ENCODE results near the gene KRT7. TPM values are rescaled to one million over a fixed set of nuclear protein-coding genes. Genes with fewer than 3 reads are reported as not detected.

Gene KRT7
- total and polyA plus RNA-seq, 8 donors = 15.2 to 1,968 (median 28.2) TPM

GRCh38 chr12:52245962-52246569, 13.0 kb downstream of the KRT7 start:
- TF ChIP-seq CTCF (IDR thresholded peaks at IDR 0.05) = no peak
- DNase-seq = no peak
- intact Hi-C loops (cut with DNase I) = no loop called here
- peaks cover 0 to 8% of the 10 kb centered on the region in 2 donors for H3K36me3 ChIP-seq
- peak overlapping the region in 1 of 2 donors; percentile 62 for H3K27ac ChIP-seq
- H3K27me3 ChIP-seq = peaks cover 12 to 34% of the 10 kb centered on the region in 2 donors
- no peak overlapping the region for H3K4me3 ChIP-seq
- no peaks in the 10 kb centered on the region for H3K9me3 ChIP-seq
- ATAC-seq = no peak
- peaks cover 20 to 31% of the 10 kb centered on the region in 2 donors for H3K4me1 ChIP-seq

GRCh38 chr12:52246720-52247621, 13.9 kb downstream of the KRT7 start:
- Histone ChIP-seq H3K9me3 (no peaks in the 10 kb centered on the region), H3K27ac (peak overlapping the region in 1 of 2 donors; percentile 62), H3K36me3 (peaks cover 0 to 8% of the 10 kb centered on the region in 2 donors), H3K4me3 (no peak overlapping the region), H3K4me1 (peaks cover 20 to 31% of the 10 kb centered on the region in 2 donors), H3K27me3 (peaks cover 12 to 43% of the 10 kb centered on the region in 2 donors)
- intact Hi-C loops (cut with DNase I) = no loop called here
- no peak for TF ChIP-seq CTCF (IDR thresholded peaks at IDR 0.05)
- ATAC-seq (peak; percentile 50), DNase-seq (peak in 1 of 4 donors; percentile 50)

- DNase-seq = no peak
- Histone ChIP-seq H3K27me3 (peaks cover 12 to 51% of the 10 kb centered on the region in 2 donors), H3K4me1 (peaks cover 20 to 25% of the 10 kb centered on the region in 2 donors), H3K36me3 (peaks cover 0 to 8% of the 10 kb centered on the region in 2 donors), H3K4me3 (no peak overlapping the region), H3K9me3 (no peaks in the 10 kb centered on the region), H3K27ac (peak overlapping the region in 1 of 2 donors; percentile 62)
- TF ChIP-seq CTCF (IDR thresholded peaks at IDR 0.05) = no peak
- intact Hi-C loops (cut with DNase I) = no loop called here
- peak; percentile 9 for ATAC-seq
Observed at GRCh38 chr12:52247622-52248540, 14.8 kb downstream of the KRT7 start.

- H3K27me3 ChIP-seq = peaks cover 12 to 58% of the 10 kb centered on the region in 2 donors
- peaks cover 12 to 17% of the 10 kb centered on the region in 2 donors for H3K4me1 ChIP-seq
- TF ChIP-seq CTCF (IDR thresholded peaks at IDR 0.05) = no peak
- intact Hi-C loops (cut with DNase I) = no loop called here
- no peak overlapping the region for H3K4me3 ChIP-seq
- peaks cover 0 to 8% of the 10 kb centered on the region in 2 donors for H3K36me3 ChIP-seq
- ATAC-seq = peak; percentile 54
- peak overlapping the region in 1 of 2 donors; percentile 53 for H3K27ac ChIP-seq
- no peaks in the 10 kb centered on the region for H3K9me3 ChIP-seq
- DNase-seq = peak in 2 of 4 donors; percentile 50 to 74
Observed at GRCh38 chr12:52248541-52249461, 15.8 kb downstream of the KRT7 start.

Data from left lung (tissue), 10 donors.